CD4-positive, alpha-beta T cell (primary cell): ENCODE measurements around the gene C10orf120. TPM values are rescaled to one million over a fixed set of nuclear protein-coding genes. Genes with fewer than 3 reads are reported as not detected.

ENCODE experiments used
- ATAC-seq: fragments of 200-7000 bp; cut with Tn5 transposase; one replicate; pipeline ENCODE4 v1.10.0; 2022; ENCODE audit warnings: mild to moderate bottlenecking; ENCODE audit not compliant: poor library complexity
- CTCF ChIA-PET: fragments of 350-600 bp; sonication (Branson Sonifier 250); formaldehyde crosslinking; loops from one replicate; lab custom pipeline; 2021; ENCODE audit warnings: antibody characterized with exemption, inconsistent platforms; lab: Charles Lee
- POLR2A ChIA-PET: fragments of 350-600 bp; sonication (Branson Sonifier 250); formaldehyde crosslinking; loops from one replicate; lab custom pipeline; 2021; ENCODE audit warnings: antibody characterized with exemption, inconsistent platforms; lab: Charles Lee
- DNase-seq, 14 experiments: peaks; one replicate each; pipeline ENCODE4 v3.0.0-alpha.2; 2013 to 2020; ENCODE audit warnings: mixed read lengths in 2 of 14
- H3K27ac ChIP-seq, 2 donors: one replicate each; pipeline versions ENCODE4 v1.5.1 to v1.7.0; 2013; ENCODE audit warnings: low read length in 2 of 2, low read depth in 1 of 2, mild to moderate bottlenecking in 1 of 2
- H3K27me3 ChIP-seq, 2 experiments: 1 replicate in 1 of 2; 2 replicates in 1 of 2; pipeline versions ENCODE4 v1.6.1 to v1.7.0; 2013; ENCODE audit warnings: low read length in 2 of 2, control low read depth in 1 of 2, mild to moderate bottlenecking in 1 of 2, moderate library complexity in 1 of 2; ENCODE audit not compliant: insufficient read depth in 2 of 2, control insufficient read depth in 1 of 2
- H3K36me3 ChIP-seq: one replicate; pipeline ENCODE4 v1.6.1; 2013; ENCODE audit warnings: low read length, control low read depth; ENCODE audit not compliant: insufficient read depth
- H3K4me1 ChIP-seq: one replicate; pipeline ENCODE4 v1.6.1; 2013; ENCODE audit warnings: low read length, control low read depth; ENCODE audit not compliant: insufficient read depth
- H3K4me3 ChIP-seq: one replicate; pipeline ENCODE4 v1.5.1; 2013; ENCODE audit warnings: mild to moderate bottlenecking, low read length, moderate library complexity
- H3K9me3 ChIP-seq, 2 experiments: 1 replicate in 1 of 2; 2 replicates in 1 of 2; pipeline versions ENCODE4 v1.6.1 to v1.7.0; 2013; ENCODE audit warnings: low read length in 2 of 2, mild to moderate bottlenecking in 2 of 2, control low read depth in 1 of 2, moderate library complexity in 1 of 2; ENCODE audit not compliant: control insufficient read depth in 1 of 2, insufficient read depth in 1 of 2
- H3K27ac Mint-ChIP-seq: one replicate; pipeline ENCODE4 v1.8.0; 2020; ENCODE audit warnings: mixed read lengths
- H3K27me3 Mint-ChIP-seq: one replicate; pipeline ENCODE4 v1.8.0; 2021; ENCODE audit warnings: mixed read lengths
- H3K36me3 Mint-ChIP-seq: one replicate; pipeline ENCODE4 v1.8.0; 2021; ENCODE audit warnings: low read depth, mixed read lengths
- H3K4me1 Mint-ChIP-seq: one replicate; pipeline ENCODE4 v1.8.0; 2021; ENCODE audit warnings: low read depth, mixed read lengths
- H3K4me3 Mint-ChIP-seq: one replicate; pipeline ENCODE4 v1.8.0; 2020; ENCODE audit warnings: mild to moderate bottlenecking, mixed read lengths
- H3K9me3 Mint-ChIP-seq: one replicate; pipeline ENCODE4 v1.8.0; 2020; ENCODE audit warnings: mixed read lengths
- CTCF ChIP-seq: fragments of 200-600 bp; IDR thresholded peaks from one replicate; pipeline ENCODE4 v1.8.0; 2022; ENCODE audit warnings: antibody characterized with exemption, mild to moderate bottlenecking
- intact Hi-C, 2 experiments: fragments of 100-400 bp; cut with DNase I in 1 of 2; cut with micrococcal nuclease in 1 of 2; formaldehyde crosslinking; loops; one replicate each; pipeline versions ENCODE4 v1.15.1 to v1.9.0; 2023 to 2025; cut with DNase I, micrococcal nuclease
- total RNA-seq, 174 experiments: library from RNA in 2 of 174; stranded (reverse) in 2 of 174; gene quantifications; one replicate each; pipeline ENCODE4 v1.2.3 and lab custom pipeline; 2021 to 2026

The C10orf120 gene
- total RNA-seq, 2 experiments from 2014 or later, result not detected

DNA sequence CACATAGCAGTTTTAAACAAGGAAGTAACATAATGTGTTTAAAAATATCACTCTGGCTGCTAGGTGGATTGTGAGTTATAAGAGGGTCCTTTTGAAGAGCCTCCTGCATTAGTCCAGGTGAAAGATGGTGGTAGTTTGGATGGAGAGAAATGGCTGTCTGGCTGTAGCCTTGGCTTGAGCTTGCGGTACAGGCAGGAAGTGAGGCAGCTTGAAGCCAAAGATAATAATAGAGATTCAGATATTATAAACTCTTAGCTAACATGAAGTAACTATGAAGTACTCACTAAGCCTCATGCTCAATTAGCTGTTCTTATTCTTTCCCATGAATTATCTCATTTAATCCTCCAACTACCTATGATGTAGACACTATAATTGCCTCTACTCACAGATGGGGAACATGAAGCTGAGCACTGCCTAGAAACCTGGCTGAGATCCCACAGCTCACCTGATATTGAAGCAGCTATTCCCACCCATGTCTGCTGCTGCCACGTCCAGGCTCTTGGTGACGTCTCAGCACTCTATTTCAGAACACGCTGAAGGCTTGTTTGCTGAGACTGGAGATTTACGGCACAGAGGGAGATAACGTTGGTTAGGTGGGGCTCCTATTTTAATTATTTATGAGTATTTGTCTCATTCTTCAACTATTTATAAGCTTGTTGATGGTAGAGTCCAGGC is 10.4 kb downstream of the C10orf120 start:
- CTCF ChIA-PET, result no interaction called here
- intact Hi-C loops, result no loop called here
- H3K4me1 Mint-ChIP-seq, result no peaks in the 10 kb centered on the region
- H3K9me3 Mint-ChIP-seq, result no peaks in the 10 kb centered on the region
- Histone ChIP-seq H3K27ac (no peak overlapping the region), H3K4me1 (no peaks in the 10 kb centered on the region), H3K27me3 (peaks cover 2 to 8% of the 10 kb centered on the region in 2 experiments), H3K9me3 (peaks cover 0 to 6% of the 10 kb centered on the region in 2 experiments), H3K4me3 (no peak overlapping the region), H3K36me3 (no peaks in the 10 kb centered on the region)
- TF ChIP-seq CTCF, result no peak
- ATAC-seq (no peak), DNase-seq (no peak)
- POLR2A ChIA-PET, result no interaction called here
- peaks cover 50% of the 10 kb centered on the region for H3K27me3 Mint-ChIP-seq
- no peak overlapping the region for H3K27ac Mint-ChIP-seq
- no peaks in the 10 kb centered on the region for H3K36me3 Mint-ChIP-seq
- no peak overlapping the region for H3K4me3 Mint-ChIP-seq

- Histone ChIP-seq H3K9me3 (peaks cover 0 to 6% of the 10 kb centered on the region in 2 experiments), H3K27me3 (peaks cover 6 to 8% of the 10 kb centered on the region in 2 experiments), H3K4me3 (no peak overlapping the region), H3K36me3 (no peaks in the 10 kb centered on the region), H3K27ac (no peak overlapping the region), H3K4me1 (no peaks in the 10 kb centered on the region)
- H3K4me3 Mint-ChIP-seq, result no peak overlapping the region
- ChIA-PET POLR2A (no interaction called here), CTCF (no interaction called here)
- ATAC-seq, result no peak
- no peak overlapping the region for H3K27ac Mint-ChIP-seq
- intact Hi-C loops, result no loop called here
- peaks cover 49% of the 10 kb centered on the region for H3K27me3 Mint-ChIP-seq
- H3K4me1 Mint-ChIP-seq, result no peaks in the 10 kb centered on the region
- DNase-seq, result no peak
- no peaks in the 10 kb centered on the region for H3K36me3 Mint-ChIP-seq
- H3K9me3 Mint-ChIP-seq, result no peaks in the 10 kb centered on the region
- no peak for TF ChIP-seq CTCF
Measured at GRCh38 chr10:122688293-122688989, 11.2 kb downstream of the C10orf120 start.

DNA sequence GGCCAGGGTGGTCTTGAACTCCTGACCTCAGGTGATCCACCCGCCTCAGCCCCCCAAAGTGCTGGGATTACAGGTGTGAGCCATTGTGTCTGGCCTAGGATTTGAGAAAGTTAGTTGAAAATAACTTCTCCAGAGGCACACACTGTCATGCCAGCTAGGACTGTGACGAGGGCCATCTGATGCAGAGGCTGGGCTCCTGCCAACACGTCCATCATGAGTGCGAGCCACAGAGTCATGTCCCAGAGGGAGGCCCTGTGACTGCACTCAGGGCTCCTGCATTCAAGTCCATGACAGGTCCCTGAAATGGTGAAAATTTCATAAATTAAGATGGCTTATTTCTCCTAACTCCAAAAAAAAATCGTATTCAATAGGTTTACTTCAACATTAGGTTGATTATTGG is 17.1 kb downstream of the C10orf120 start:
- no peak for TF ChIP-seq CTCF
- Histone ChIP-seq H3K4me1 (no peaks in the 10 kb centered on the region), H3K27me3 (peaks cover 8 to 20% of the 10 kb centered on the region in 2 experiments), H3K36me3 (no peaks in the 10 kb centered on the region), H3K27ac (no peak overlapping the region), H3K9me3 (peaks cover 0 to 10% of the 10 kb centered on the region in 2 experiments), H3K4me3 (no peak overlapping the region)
- intact Hi-C loops, result no loop called here
- Mint-ChIP-seq H3K4me1 (no peaks in the 10 kb centered on the region), H3K27me3 (peaks cover 37% of the 10 kb centered on the region), H3K36me3 (no peaks in the 10 kb centered on the region), H3K27ac (no peak overlapping the region), H3K9me3 (no peaks in the 10 kb centered on the region), H3K4me3 (no peak overlapping the region)
- POLR2A ChIA-PET, result no interaction called here
- CTCF ChIA-PET, result no interaction called here
- DNase-seq, result no peak
- ATAC-seq, result no peak
